SK-N-MC (cell line): Measurements from ENCODE around the gene ANAPC15.

Experiments used
- EZH2 ChIP-seq: fragments of 200-600 bp; sonication (generic); IDR thresholded peaks from one replicate; pipeline ENCODE4 v1.6.1; 2017; ENCODE audit warnings: antibody characterized with exemption
- POLR2AphosphoS5 ChIP-seq: IDR thresholded peaks from 2 replicates; pipeline ENCODE4 v1.6.1; 2012; ENCODE audit warnings: mild to moderate bottlenecking, low read depth, low read length, borderline replicate concordance

- no peak for TF ChIP-seq EZH2
- no peak for TF ChIP-seq POLR2AphosphoS5
Measured at GRCh38 chr11:72157131-72157530, 44.6 kb upstream of the ANAPC15 start.
